GM20000 (cell line): Measurements from ENCODE around the gene SPARCL1.

ENCODE experiments used
- DNase-seq: peaks from one replicate; pipeline ENCODE4 v3.0.0; 2012; ENCODE audit warnings: low spot score
- TF ChIP-seq, protein P1 (sequence below): IDR thresholded peaks from 2 replicates; pipeline ENCODE4 v1.5.1; 2012; ENCODE audit warnings: mild to moderate bottlenecking, control low read depth; ENCODE audit errors: extremely low read depth, missing control alignments

Gene SPARCL1

DNA sequence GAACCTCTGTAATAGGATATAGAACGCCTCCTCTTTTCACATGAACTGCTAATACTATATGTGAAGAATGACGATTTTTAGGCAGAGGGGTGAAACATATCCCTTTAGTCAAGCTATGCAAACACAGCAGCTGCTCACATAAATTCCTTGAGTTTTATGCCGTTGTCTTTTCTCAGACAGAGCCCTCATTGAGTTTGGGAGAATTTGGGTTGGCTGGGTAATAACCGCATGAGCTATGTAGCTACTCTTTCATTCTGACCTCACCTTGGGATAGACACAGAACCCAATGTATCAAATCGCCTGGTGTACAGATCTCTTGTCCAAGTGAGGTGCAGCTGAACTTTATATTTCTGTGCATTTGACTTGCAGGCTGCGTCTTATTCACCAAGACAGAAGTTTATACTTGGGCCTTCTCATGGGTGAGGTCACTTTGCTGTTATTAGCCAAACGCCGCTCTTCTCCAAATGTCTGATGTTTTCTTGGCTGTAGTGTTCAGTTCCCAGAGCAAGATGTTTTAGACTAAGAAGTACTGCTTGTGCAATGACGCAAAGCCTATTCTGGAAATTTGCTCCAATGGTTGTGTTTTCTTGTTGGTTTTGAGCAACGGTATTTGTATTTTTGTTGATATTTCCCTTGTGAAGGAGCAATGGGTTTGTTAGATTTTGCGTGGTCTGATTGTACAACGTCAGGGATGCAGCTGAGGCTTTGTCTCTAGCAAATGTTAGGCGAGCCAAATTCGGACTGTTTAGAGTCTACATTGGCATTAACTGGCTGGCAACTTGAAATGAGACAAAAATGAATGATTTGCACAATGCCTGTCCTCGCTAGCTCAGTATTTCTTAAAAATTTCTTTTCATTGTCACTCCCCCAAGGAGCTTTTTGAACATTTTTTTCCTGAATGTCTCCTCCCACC, 11.2 kb upstream of the SPARCL1 start:
- DNase-seq = no peak
- TF ChIP-seq, protein P1, sequence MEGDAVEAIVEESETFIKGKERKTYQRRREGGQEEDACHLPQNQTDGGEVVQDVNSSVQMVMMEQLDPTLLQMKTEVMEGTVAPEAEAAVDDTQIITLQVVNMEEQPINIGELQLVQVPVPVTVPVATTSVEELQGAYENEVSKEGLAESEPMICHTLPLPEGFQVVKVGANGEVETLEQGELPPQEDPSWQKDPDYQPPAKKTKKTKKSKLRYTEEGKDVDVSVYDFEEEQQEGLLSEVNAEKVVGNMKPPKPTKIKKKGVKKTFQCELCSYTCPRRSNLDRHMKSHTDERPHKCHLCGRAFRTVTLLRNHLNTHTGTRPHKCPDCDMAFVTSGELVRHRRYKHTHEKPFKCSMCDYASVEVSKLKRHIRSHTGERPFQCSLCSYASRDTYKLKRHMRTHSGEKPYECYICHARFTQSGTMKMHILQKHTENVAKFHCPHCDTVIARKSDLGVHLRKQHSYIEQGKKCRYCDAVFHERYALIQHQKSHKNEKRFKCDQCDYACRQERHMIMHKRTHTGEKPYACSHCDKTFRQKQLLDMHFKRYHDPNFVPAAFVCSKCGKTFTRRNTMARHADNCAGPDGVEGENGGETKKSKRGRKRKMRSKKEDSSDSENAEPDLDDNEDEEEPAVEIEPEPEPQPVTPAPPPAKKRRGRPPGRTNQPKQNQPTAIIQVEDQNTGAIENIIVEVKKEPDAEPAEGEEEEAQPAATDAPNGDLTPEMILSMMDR = no peak

DNA sequence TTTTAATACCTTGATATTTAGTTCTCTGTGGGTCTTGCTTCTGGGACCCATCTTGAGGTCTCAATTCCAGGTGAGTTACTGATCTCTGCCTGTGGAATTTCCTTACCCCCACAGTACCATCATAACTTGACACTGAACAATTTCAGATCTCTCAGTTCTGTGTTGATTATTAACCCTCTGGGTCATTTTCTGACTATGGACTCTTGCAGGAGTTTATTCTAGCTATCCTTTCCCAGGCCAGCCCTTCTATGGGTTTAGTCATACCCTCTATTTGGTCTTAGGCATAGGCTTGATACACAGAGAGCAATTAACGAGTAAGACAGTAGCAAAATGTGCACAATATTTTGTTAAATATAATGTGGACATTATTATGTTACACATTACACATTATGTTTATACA, 3.7 kb upstream of the SPARCL1 start:
- no peak for DNase-seq
- TF ChIP-seq, protein P1 = no peak

DNA sequence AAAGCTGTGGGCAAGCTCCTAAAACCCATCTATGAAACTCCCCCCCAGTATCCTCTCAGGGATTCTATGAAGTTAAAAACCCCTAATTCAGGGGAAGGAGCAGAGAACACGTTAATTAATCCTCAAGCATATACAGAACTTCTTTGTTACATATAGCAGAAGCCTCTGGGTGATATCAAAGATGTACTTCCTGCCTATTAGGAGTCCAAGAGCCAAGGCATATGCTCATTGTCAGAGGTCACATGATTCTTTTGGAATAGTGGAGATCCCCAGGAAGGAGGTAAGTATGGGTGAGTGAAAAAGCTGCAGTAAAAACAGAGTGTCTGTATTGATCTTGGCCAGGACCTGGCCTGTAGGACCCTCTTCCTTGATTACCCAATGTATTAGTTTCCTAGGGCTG, 2.9 kb upstream of the SPARCL1 start:
- no peak for DNase-seq
- TF ChIP-seq, protein P1 = no peak

DNA sequence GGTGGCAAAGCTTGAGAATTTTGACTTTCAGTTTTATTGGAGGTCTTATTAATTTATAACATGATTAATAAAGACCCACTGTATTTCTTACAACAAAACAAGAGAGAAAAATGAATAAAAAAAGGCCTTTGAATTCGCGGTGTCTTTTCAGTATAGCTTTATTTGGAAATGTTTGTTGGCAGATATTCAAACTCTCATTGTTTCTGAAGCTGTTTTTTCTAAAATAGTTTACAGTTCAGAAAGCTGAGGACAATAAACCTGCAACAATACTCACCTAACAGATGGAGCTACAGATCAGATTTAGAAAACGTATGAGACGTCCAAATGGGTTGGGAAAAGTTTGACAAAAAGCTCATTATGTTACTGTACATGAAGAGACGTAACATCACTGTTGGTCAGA, 2.4 kb upstream of the SPARCL1 start:
- no peak for DNase-seq
- TF ChIP-seq, protein P1 = no peak

DNA sequence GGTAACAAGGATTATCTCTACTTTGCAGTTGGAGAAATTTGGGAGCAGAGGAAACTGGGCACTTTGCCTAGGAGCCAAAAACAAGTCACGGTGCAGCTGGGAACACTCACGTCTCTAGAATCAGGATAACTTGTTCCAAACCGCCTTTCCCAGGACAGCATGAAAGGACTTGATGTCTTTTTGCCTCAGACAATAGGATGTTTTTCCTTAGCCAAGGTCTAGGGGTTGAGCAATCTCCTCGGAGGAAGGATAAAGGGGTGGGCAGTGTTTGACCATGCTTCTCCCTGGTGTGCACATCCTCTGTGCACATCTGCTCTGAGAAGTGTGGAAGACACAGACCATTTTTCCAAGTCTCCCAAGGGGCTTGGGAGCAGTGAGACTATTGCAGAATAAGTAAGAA, 1.7 kb upstream of the SPARCL1 start:
- TF ChIP-seq, protein P1 = no peak

DNA sequence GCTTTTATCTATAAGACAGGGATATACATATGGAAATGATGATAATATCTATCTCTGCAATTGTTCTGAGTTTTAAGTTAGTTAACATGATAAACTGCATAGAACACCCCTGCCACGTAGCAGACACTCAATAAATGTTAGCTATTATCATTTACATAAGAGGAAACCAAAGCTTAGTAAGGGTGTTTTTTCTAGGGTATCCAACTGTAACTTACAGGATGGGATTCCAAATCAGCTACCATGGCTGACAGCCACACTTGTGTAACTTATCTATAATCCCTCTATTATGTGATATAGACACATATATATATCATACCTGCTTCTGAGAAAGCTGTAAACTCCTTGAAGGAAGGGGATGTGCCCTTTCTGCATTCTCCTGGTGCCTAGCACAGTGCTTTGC, 1.1 kb upstream of the SPARCL1 start:
- TF ChIP-seq, protein P1 = no peak
- no peak for DNase-seq

More for the DNA sequence above, 1.7 kb upstream of the SPARCL1 start:
- no peak for DNase-seq

DNA sequence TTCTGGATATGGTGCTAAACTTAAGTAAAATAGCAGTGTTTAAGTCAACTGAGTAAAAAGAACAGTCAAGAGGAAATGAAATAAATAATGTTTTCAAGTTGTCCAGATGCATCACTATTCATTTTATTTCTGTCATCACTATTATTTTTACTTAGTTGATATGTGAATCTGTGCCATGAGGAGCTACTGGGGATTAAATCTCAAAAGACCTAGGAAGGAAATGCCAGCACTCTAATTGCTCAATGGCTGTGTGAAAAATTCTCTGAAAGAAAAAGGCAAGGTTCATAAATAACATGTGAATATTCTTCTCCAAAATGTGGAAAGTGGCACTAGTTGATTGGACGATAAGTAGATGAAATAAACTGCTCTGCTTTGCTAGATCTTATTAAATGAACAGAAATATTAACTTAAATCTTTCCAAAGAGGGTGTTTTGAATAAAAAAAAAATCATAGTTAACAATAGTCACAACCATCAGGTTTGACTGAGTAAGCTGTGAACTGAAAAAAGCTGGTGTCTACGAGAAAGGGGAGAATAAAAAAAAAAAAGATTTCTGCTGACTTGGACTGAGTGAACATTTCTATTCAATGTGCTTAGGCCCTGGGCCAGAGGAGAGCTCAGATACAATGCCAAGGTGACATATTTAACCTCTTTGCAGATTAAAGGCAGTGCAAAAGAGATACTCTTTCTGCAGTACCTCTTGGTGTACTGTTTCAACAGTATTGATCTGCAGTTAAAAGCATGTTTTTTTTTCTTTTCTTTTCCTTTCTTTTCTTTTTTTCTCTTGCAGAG, 1.6 kb downstream of the SPARCL1 start:
- TF ChIP-seq, protein P1 = no peak
- DNase-seq = no peak
